Astrocyte (in vitro differentiated cells and primary cell): Measurements from ENCODE around the gene CCDC136. TPM values are rescaled to one million over a fixed set of nuclear protein-coding genes. Genes with fewer than 3 reads are reported as not detected.

Source experiments
- DNase-seq: peaks from one replicate; pipeline ENCODE4 v3.0.0-alpha.2; 2010; ENCODE audit warnings: low read depth
- FAIRE-seq: peaks from 2 replicates; lab custom pipeline; 2011; peaks lifted over from hg19 to GRCh38; lab: Jason Lieb, UNC
- H2AFZ ChIP-seq: 2 replicates; pipeline ENCODE4 v1.6.0; 2012; ENCODE audit warnings: low read depth, low read length, inconsistent platforms
- H3K27ac ChIP-seq: 2 replicates; pipeline ENCODE4 v1.5.1; 2011; ENCODE audit warnings: low read depth, low read length, inconsistent platforms
- H3K27me3 ChIP-seq: 2 replicates; pipeline ENCODE4 v1.6.0; 2011; ENCODE audit warnings: low read length, inconsistent platforms; ENCODE audit not compliant: insufficient read depth
- H3K36me3 ChIP-seq: 2 replicates; pipeline ENCODE4 v1.5.1; 2011; ENCODE audit warnings: low read length, inconsistent platforms; ENCODE audit not compliant: insufficient read depth
- H3K4me1 ChIP-seq: 2 replicates; pipeline ENCODE4 v1.5.1; 2011; ENCODE audit warnings: low read length, inconsistent platforms; ENCODE audit not compliant: insufficient read depth
- H3K4me2 ChIP-seq: 2 replicates; pipeline ENCODE4 v1.6.0; 2012; ENCODE audit warnings: low read length, inconsistent platforms
- H3K4me3 ChIP-seq: 2 replicates; pipeline ENCODE4 v1.5.1; 2011; ENCODE audit warnings: low read depth, mild to moderate bottlenecking, low read length, inconsistent platforms; ENCODE audit not compliant: insufficient read depth
- H3K79me2 ChIP-seq: 2 replicates; pipeline ENCODE4 v1.6.0; 2012; ENCODE audit warnings: mild to moderate bottlenecking, low read length, inconsistent platforms; ENCODE audit not compliant: insufficient read depth
- H3K9ac ChIP-seq: 2 replicates; pipeline ENCODE4 v1.6.0; 2012; ENCODE audit warnings: mild to moderate bottlenecking, low read length, inconsistent platforms
- H3K9me3 ChIP-seq: 2 replicates; pipeline ENCODE4 v1.5.1; 2012; ENCODE audit warnings: low read depth, mild to moderate bottlenecking, low read length, inconsistent platforms; ENCODE audit not compliant: insufficient read depth
- H4K20me1 ChIP-seq: 2 replicates; pipeline ENCODE4 v1.6.0; 2012; ENCODE audit warnings: low read length, inconsistent platforms; ENCODE audit not compliant: insufficient read depth
- H3K27ac Mint-ChIP-seq: one replicate; pipeline ENCODE4 v1.8.0; 2021; ENCODE audit warnings: mild to moderate bottlenecking, mixed read lengths; ENCODE audit not compliant: unreplicated experiment
- H3K27me3 Mint-ChIP-seq: one replicate; pipeline ENCODE4 v1.8.0; 2021; ENCODE audit warnings: low read depth, mixed read lengths; ENCODE audit not compliant: unreplicated experiment
- H3K36me3 Mint-ChIP-seq: one replicate; pipeline ENCODE4 v1.8.0; 2021; ENCODE audit warnings: low read depth, mixed read lengths; ENCODE audit not compliant: unreplicated experiment
- H3K4me1 Mint-ChIP-seq: one replicate; pipeline ENCODE4 v1.8.0; 2021; ENCODE audit warnings: low read depth, mixed read lengths; ENCODE audit not compliant: unreplicated experiment
- H3K4me3 Mint-ChIP-seq: one replicate; pipeline ENCODE4 v1.8.0; 2021; ENCODE audit warnings: mild to moderate bottlenecking, moderate library complexity, mixed read lengths; ENCODE audit not compliant: unreplicated experiment
- H3K9me3 Mint-ChIP-seq: one replicate; pipeline ENCODE4 v1.8.0; 2021; ENCODE audit warnings: mild to moderate bottlenecking, mixed read lengths; ENCODE audit not compliant: unreplicated experiment
- EZH2 ChIP-seq: IDR thresholded peaks from 2 replicates; pipeline ENCODE4 v1.6.1; 2012; ENCODE audit warnings: mild to moderate bottlenecking, low read length, inconsistent platforms; ENCODE audit not compliant: insufficient read depth
- total RNA-seq: library from RNA; stranded (reverse); gene quantifications from 2 replicates; pipeline ENCODE4 v1.2.1, GENCODE V29; 2021
- TF ChIP-seq, protein P1 (sequence below): IDR thresholded peaks from 2 replicates; pipeline ENCODE4 v1.5.1; 2011; ENCODE audit warnings: low read depth, mild to moderate bottlenecking, inconsistent platforms, low read length, moderate library complexity; ENCODE audit not compliant: insufficient read depth

CCDC136 gene
- total RNA-seq, 1 donor from 2014 or later: 14.9 TPM

- no peak for FAIRE-seq
- H3K9ac ChIP-seq: no peak overlapping the region
Observed at GRCh38 chr7:128839751-128840177, 48.0 kb downstream of the CCDC136 start.

DNA sequence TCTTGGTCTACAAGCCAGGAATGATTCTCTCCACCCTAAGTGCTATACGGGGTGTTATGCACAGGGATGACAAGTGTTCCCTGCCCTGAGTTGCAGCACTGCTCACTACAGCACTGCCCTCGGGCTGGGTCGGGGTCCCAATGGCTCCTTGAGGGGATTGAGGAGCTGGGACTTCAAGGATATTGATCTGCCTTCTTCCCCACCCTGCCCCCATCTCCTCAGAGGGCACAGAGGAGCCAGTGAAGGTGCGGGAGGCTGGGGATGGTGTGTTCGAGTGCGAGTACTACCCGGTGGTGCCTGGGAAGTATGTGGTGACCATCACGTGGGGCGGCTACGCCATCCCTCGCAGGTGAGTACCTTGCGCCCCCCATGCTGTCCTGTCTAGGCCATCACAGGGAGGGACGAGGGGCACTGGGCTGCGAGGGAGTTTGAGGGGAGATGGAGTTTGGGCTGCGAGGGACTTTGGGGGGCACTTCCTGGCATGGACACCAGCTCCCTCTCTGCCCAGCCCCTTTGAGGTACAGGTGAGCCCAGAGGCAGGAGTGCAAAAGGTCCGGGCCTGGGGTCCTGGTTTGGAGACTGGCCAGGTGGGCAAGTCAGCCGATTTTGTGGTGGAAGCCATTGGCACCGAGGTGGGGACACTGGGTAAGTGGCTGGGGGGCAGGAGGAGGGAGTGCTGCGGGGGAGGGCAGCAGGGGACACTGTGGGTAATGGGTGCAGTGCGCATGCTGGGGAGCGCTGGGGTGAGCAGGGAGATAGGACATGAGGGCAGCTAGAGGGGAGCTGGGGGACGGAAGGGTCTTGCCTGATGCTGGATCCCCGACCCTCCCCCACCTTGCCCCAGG lies 48.8 kb downstream of the CCDC136 start:
- no peak overlapping the region for H3K27ac Mint-ChIP-seq
- H3K27ac ChIP-seq: no peak overlapping the region
- peaks cover 97% of the 10 kb centered on the region for H4K20me1 ChIP-seq
- no peak overlapping the region for H2AFZ ChIP-seq
- FAIRE-seq (no peak), DNase-seq (no peak)
- H3K4me3 ChIP-seq: no peak overlapping the region
- H3K9ac ChIP-seq: no peak overlapping the region
- peaks cover 20% of the 10 kb centered on the region for H3K36me3 Mint-ChIP-seq
- H3K27me3 ChIP-seq: no peaks in the 10 kb centered on the region
- no peaks in the 10 kb centered on the region for H3K9me3 ChIP-seq
- no peaks in the 10 kb centered on the region for H3K9me3 Mint-ChIP-seq
- H3K4me1 ChIP-seq: peaks cover 24% of the 10 kb centered on the region
- TF ChIP-seq, protein P1, sequence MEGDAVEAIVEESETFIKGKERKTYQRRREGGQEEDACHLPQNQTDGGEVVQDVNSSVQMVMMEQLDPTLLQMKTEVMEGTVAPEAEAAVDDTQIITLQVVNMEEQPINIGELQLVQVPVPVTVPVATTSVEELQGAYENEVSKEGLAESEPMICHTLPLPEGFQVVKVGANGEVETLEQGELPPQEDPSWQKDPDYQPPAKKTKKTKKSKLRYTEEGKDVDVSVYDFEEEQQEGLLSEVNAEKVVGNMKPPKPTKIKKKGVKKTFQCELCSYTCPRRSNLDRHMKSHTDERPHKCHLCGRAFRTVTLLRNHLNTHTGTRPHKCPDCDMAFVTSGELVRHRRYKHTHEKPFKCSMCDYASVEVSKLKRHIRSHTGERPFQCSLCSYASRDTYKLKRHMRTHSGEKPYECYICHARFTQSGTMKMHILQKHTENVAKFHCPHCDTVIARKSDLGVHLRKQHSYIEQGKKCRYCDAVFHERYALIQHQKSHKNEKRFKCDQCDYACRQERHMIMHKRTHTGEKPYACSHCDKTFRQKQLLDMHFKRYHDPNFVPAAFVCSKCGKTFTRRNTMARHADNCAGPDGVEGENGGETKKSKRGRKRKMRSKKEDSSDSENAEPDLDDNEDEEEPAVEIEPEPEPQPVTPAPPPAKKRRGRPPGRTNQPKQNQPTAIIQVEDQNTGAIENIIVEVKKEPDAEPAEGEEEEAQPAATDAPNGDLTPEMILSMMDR: no peak
- no peak for TF ChIP-seq EZH2
- peaks cover 67% of the 10 kb centered on the region for H3K79me2 ChIP-seq
- H3K4me3 Mint-ChIP-seq: no peak overlapping the region
- no peaks in the 10 kb centered on the region for H3K27me3 Mint-ChIP-seq
- no peak overlapping the region for H3K4me2 ChIP-seq
- H3K36me3 ChIP-seq: peaks cover 69% of the 10 kb centered on the region
- H3K4me1 Mint-ChIP-seq: no peaks in the 10 kb centered on the region

More at GRCh38 chr7:128839751-128840177, 48.0 kb downstream of the CCDC136 start:
- Mint-ChIP-seq H3K4me1 (peaks cover 2% of the 10 kb centered on the region), H3K9me3 (no peaks in the 10 kb centered on the region), H3K4me3 (no peak overlapping the region), H3K27me3 (no peaks in the 10 kb centered on the region), H3K36me3 (peaks cover 21% of the 10 kb centered on the region), H3K27ac (no peak overlapping the region)
- Histone ChIP-seq H3K4me2 (no peak overlapping the region), H2AFZ (no peak overlapping the region), H3K4me3 (no peak overlapping the region), H3K79me2 (peaks cover 69% of the 10 kb centered on the region), H3K9me3 (no peaks in the 10 kb centered on the region), H3K27ac (no peak overlapping the region), H3K27me3 (no peaks in the 10 kb centered on the region), H3K4me1 (peaks cover 31% of the 10 kb centered on the region), H3K36me3 (peaks cover 70% of the 10 kb centered on the region), H4K20me1 (peaks cover 97% of the 10 kb centered on the region)
- no peak for TF ChIP-seq EZH2
- TF ChIP-seq, protein P1: no peak
- no peak for DNase-seq

GRCh38 chr7:128841171-128841690 lies 49.5 kb downstream of the CCDC136 start:
- no peaks in the 10 kb centered on the region for H3K9me3 Mint-ChIP-seq
- DNase-seq (no peak), FAIRE-seq (no peak)
- no peaks in the 10 kb centered on the region for H3K27me3 Mint-ChIP-seq
- peaks cover 17% of the 10 kb centered on the region for H3K4me1 ChIP-seq
- TF ChIP-seq, protein P1: no peak
- TF ChIP-seq EZH2: no peak
- H3K4me1 Mint-ChIP-seq: no peaks in the 10 kb centered on the region
- peaks cover 96% of the 10 kb centered on the region for H4K20me1 ChIP-seq
- H3K4me2 ChIP-seq: no peak overlapping the region
- no peak overlapping the region for H3K27ac Mint-ChIP-seq
- H3K79me2 ChIP-seq: peaks cover 60% of the 10 kb centered on the region
- H2AFZ ChIP-seq: no peak overlapping the region
- H3K27me3 ChIP-seq: no peaks in the 10 kb centered on the region
- peaks cover 18% of the 10 kb centered on the region for H3K36me3 Mint-ChIP-seq
- H3K27ac ChIP-seq: no peak overlapping the region
- no peak overlapping the region for H3K4me3 ChIP-seq
- H3K9me3 ChIP-seq: no peaks in the 10 kb centered on the region
- no peak overlapping the region for H3K4me3 Mint-ChIP-seq
- H3K36me3 ChIP-seq: peaks cover 72% of the 10 kb centered on the region
- peak overlapping the region; percentile 8 for H3K9ac ChIP-seq
